Liver (tissue), 3 donors: ENCODE data around the gene PYM1.

Experiments used
- ATF3 ChIP-seq: IDR thresholded peaks from 2 replicates; pipeline ENCODE4 v1.6.1; 2016; ENCODE audit warnings: antibody characterized with exemption
- CTCF ChIP-seq: fragments of 150-350 bp; IDR thresholded peaks from 2 replicates; pipeline ENCODE4 v1.5.1; 2017; ENCODE audit warnings: improper control_type of control experiment, low read depth, low read length; ENCODE audit not compliant: missing input control
- EGR1 ChIP-seq, 2 donors: IDR thresholded peaks; 2 replicates each; pipeline ENCODE4 v1.6.1; 2016 to 2018; ENCODE audit warnings: antibody characterized with exemption in 2 of 2, low read depth in 2 of 2
- FOXA1 ChIP-seq: IDR thresholded peaks from 2 replicates; pipeline ENCODE4 v1.6.1; 2016; ENCODE audit warnings: antibody characterized with exemption
- HNF4G ChIP-seq: IDR thresholded peaks from 2 replicates; pipeline ENCODE4 v1.6.1; 2016; ENCODE audit warnings: antibody characterized with exemption
- MAX ChIP-seq: IDR thresholded peaks from 2 replicates; pipeline ENCODE4 v1.6.1; 2016; ENCODE audit warnings: antibody characterized with exemption
- NR2F2 ChIP-seq: IDR thresholded peaks from 2 replicates; pipeline ENCODE4 v1.6.1; 2016; ENCODE audit warnings: antibody characterized with exemption
- RAD21 ChIP-seq, 2 donors: IDR thresholded peaks; 2 replicates each; pipeline ENCODE4 v1.6.1; 2016; ENCODE audit warnings: antibody characterized with exemption in 2 of 2, mild to moderate bottlenecking in 2 of 2
- REST ChIP-seq: IDR thresholded peaks from 2 replicates; pipeline ENCODE4 v1.6.1; 2016; ENCODE audit warnings: antibody characterized with exemption, mild to moderate bottlenecking
- YY1 ChIP-seq: IDR thresholded peaks from 2 replicates; pipeline ENCODE4 v1.6.1; 2016; ENCODE audit warnings: antibody characterized with exemption, mild to moderate bottlenecking
- donor health status: healthy.
- donor health status: healthy.

GRCh38 chr12:55925371-55925770 is 2.3 kb downstream of the PYM1 start:
- TF ChIP-seq RAD21 (IDR thresholded peaks at IDR 0.05) (no peak), YY1 (no peak), CTCF (no peak), EGR1 (IDR thresholded peaks at IDR 0.05; ENCODE audit: low read depth in 2 of 2) (no peak), NR2F2 (no peak), REST (no peak), HNF4G (no peak), ATF3 (no peak), MAX (no peak), FOXA1 (no peak)
